Measurements from ENCODE around the gene TIMM29. TPM values are rescaled to one million over a fixed set of nuclear protein-coding genes. Genes with fewer than 3 reads are reported as not detected.

TIMM29 gene
- polyA plus RNA-seq, 1 donor from 2014 or later = 39.4 TPM

DNA sequence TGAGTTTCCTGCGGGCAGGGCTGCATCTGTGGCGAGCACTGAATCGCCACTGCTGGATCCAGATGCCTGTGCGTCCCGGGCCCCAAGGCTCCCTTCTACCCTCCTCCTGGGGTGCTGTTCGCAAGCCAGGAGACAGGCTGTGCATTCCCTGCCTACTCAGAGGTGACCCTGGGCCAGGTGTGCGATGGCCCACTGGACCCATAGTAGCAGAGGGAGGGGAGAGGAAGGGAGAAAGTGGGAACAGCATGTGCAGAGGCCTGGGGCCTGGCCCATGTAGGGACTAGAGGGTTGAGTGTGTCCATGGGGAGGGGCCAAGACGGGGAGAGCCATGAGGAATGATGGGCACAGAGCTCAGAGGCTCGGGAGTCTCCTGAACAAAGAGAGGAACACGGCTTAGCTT is 30.0 kb upstream of the TIMM29 start:
- no peak overlapping the region for H3K27ac ChIP-seq (ENCODE audit: low read length)
- H3K4me2 ChIP-seq (ENCODE audit: low read length) = no peak overlapping the region
- H3K9ac ChIP-seq (ENCODE audit: low read length) = no peak overlapping the region
- H3K79me2 ChIP-seq (replicated peaks; ENCODE audit: insufficient read depth, low read length) = peaks cover 16% of the 10 kb centered on the region
- H3K4me3 ChIP-seq (ENCODE audit: low read length) = no peak overlapping the region
- no peaks in the 10 kb centered on the region for H3K27me3 ChIP-seq (ENCODE audit: insufficient read depth, low read depth, low read length)
- H3K9me2 ChIP-seq (ENCODE audit: insufficient read depth, low read length) = no peaks in the 10 kb centered on the region
- no peaks in the 10 kb centered on the region for H4K20me1 ChIP-seq (ENCODE audit: insufficient read depth)
- H3K9me3 ChIP-seq (ENCODE audit: low read length) = no peaks in the 10 kb centered on the region
- TF ChIP-seq EZH2 (IDR thresholded peaks at IDR 0.05; ENCODE audit: borderline replicate concordance, insufficient read depth, low read length, poor library complexity, severe bottlenecking) (no peak), TAF1 (IDR thresholded peaks at IDR 0.05; ENCODE audit: low read depth) (no peak)
- H2AFZ ChIP-seq (ENCODE audit: low read depth, low read length) = no peak overlapping the region
- no peaks in the 10 kb centered on the region for H3K36me3 ChIP-seq (ENCODE audit: insufficient read depth, low read length)
- no peaks in the 10 kb centered on the region for H3F3A ChIP-seq (ENCODE audit: insufficient read depth, low read length, poor library complexity, severe bottlenecking)

- Histone ChIP-seq H3K9me2 (ENCODE audit: insufficient read depth, low read length) (no peaks in the 10 kb centered on the region), H3K4me2 (ENCODE audit: low read length) (no peak overlapping the region), H3K27me3 (ENCODE audit: insufficient read depth, low read depth, low read length) (no peaks in the 10 kb centered on the region), H3K27ac (ENCODE audit: low read length) (no peak overlapping the region), H3K4me3 (ENCODE audit: low read length) (no peak overlapping the region), H4K20me1 (ENCODE audit: insufficient read depth) (no peaks in the 10 kb centered on the region), H3K9me3 (ENCODE audit: low read length) (no peaks in the 10 kb centered on the region), H3F3A (ENCODE audit: insufficient read depth, low read length, poor library complexity, severe bottlenecking) (no peaks in the 10 kb centered on the region), H2AFZ (ENCODE audit: low read depth, low read length) (no peak overlapping the region), H3K79me2 (replicated peaks; ENCODE audit: insufficient read depth, low read length) (peaks cover 14% of the 10 kb centered on the region), H3K36me3 (ENCODE audit: insufficient read depth, low read length) (no peaks in the 10 kb centered on the region), H3K9ac (ENCODE audit: low read length) (no peak overlapping the region)
- TF ChIP-seq TAF1 (IDR thresholded peaks at IDR 0.05; ENCODE audit: low read depth) (no peak), SMC3 (conservative IDR thresholded peaks at IDR 0.05; ENCODE audit: poor library complexity) (no peak), EZH2 (IDR thresholded peaks at IDR 0.05; ENCODE audit: borderline replicate concordance, insufficient read depth, low read length, poor library complexity, severe bottlenecking) (no peak), REST (IDR thresholded peaks at IDR 0.05; ENCODE audit: borderline replicate concordance) (no peak), POLR2AphosphoS5 (IDR thresholded peaks at IDR 0.05) (no peak), RAD21 (conservative IDR thresholded peaks at IDR 0.05) (no peak), MXI1 (conservative IDR thresholded peaks at IDR 0.05; ENCODE audit: poor library complexity, severe bottlenecking) (no peak), EP300 (conservative IDR thresholded peaks at IDR 0.05; ENCODE audit: poor library complexity, severe bottlenecking) (no peak)
- TF ChIP-seq, protein P1, sequence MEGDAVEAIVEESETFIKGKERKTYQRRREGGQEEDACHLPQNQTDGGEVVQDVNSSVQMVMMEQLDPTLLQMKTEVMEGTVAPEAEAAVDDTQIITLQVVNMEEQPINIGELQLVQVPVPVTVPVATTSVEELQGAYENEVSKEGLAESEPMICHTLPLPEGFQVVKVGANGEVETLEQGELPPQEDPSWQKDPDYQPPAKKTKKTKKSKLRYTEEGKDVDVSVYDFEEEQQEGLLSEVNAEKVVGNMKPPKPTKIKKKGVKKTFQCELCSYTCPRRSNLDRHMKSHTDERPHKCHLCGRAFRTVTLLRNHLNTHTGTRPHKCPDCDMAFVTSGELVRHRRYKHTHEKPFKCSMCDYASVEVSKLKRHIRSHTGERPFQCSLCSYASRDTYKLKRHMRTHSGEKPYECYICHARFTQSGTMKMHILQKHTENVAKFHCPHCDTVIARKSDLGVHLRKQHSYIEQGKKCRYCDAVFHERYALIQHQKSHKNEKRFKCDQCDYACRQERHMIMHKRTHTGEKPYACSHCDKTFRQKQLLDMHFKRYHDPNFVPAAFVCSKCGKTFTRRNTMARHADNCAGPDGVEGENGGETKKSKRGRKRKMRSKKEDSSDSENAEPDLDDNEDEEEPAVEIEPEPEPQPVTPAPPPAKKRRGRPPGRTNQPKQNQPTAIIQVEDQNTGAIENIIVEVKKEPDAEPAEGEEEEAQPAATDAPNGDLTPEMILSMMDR (IDR thresholded peaks at IDR 0.05; ENCODE audit: poor library complexity, severe bottlenecking) = no peak
Observed at GRCh38 chr19:10899151-10899653, 29.4 kb upstream of the TIMM29 start.

All from neural cell (in vitro differentiated cells).